Spleen (tissue), 11 donors: ENCODE data around the gene PEX14. TPM values are rescaled to one million over a fixed set of nuclear protein-coding genes. Genes with fewer than 3 reads are reported as not detected.

Experiments used
- DNase-seq: peaks from one replicate; pipeline ENCODE4 v3.0.0-alpha.2; 2020
- H3K27ac ChIP-seq, 8 donors: fragments of 200-600 bp; sonication (generic) in 7 of 8; 1 replicate in 4 of 8; 2 replicates in 4 of 8; pipeline versions ENCODE4 v1.5.0 to v1.8.0; 2016 to 2021; ENCODE audit warnings: inconsistent platforms in 4 of 8, mild to moderate bottlenecking in 4 of 8, moderate library complexity in 1 of 8
- H3K27me3 ChIP-seq, 7 donors: fragments of 200-600 bp; sonication (generic) in 6 of 7; replicated peaks in 1 of 7; 1 replicate in 4 of 7; 2 replicates in 3 of 7; pipeline versions ENCODE4 v1.5.0 to v1.8.0; 2016 to 2021; ENCODE audit warnings: inconsistent platforms in 3 of 7, mild to moderate bottlenecking in 1 of 7
- H3K36me3 ChIP-seq, 6 donors: fragments of 200-600 bp; sonication (generic) in 5 of 6; 1 replicate in 4 of 6; 2 replicates in 2 of 6; pipeline versions ENCODE4 v1.5.0 to v1.8.0; 2016 to 2021; ENCODE audit warnings: inconsistent platforms in 2 of 6
- H3K4me1 ChIP-seq, 6 donors: fragments of 200-600 bp; sonication (generic) in 5 of 6; 1 replicate in 3 of 6; 2 replicates in 3 of 6; pipeline versions ENCODE4 v1.5.0 to v1.8.0; 2016 to 2021; ENCODE audit warnings: inconsistent platforms in 3 of 6
- H3K4me3 ChIP-seq, 8 donors: fragments of 200-600 bp; sonication (generic) in 7 of 8; 1 replicate in 4 of 8; 2 replicates in 4 of 8; pipeline versions ENCODE4 v1.5.0 to v1.8.0; 2016 to 2021; ENCODE audit warnings: inconsistent platforms in 4 of 8, mild to moderate bottlenecking in 4 of 8, moderate library complexity in 2 of 8
- H3K9me3 ChIP-seq, 8 donors: fragments of 200-600 bp; sonication (generic) in 7 of 8; 1 replicate in 4 of 8; 2 replicates in 4 of 8; pipeline versions ENCODE4 v1.5.0 to v1.8.0; 2016 to 2021; ENCODE audit warnings: inconsistent platforms in 4 of 8
- POLR2AphosphoS5 ChIP-seq, 3 donors: sonication (generic); formaldehyde crosslinking; IDR thresholded peaks; one replicate each; pipeline ENCODE4 v1.5.1; 2017; ENCODE audit warnings: antibody characterized with exemption in 3 of 3
- WGBS, 5 donors: extraction: QIAGEN DNeasy Blood & Tissue Kit in 3 of 5; methylation state at CpG; one replicate each; pipeline versions ENCODE4 v1.1.5 to v1.1.7; 2013 to 2018; 5-methylcytosine and 5-hydroxymethylcytosine counted together
- intact Hi-C: fragments of 100-400 bp; cut with DNase I; formaldehyde crosslinking; loops from one replicate; pipeline ENCODE4 v1.15.0; 2023; ENCODE audit warnings: low total_unique reads
- polyA plus RNA-seq, 3 donors: library from polyadenylated mRNA; stranded (reverse); fragments of 200-250 nt; gene quantifications; one replicate each; pipeline ENCODE4 v1.2.1, GENCODE V29; 2013
- small RNA-seq, 4 donors: library from RNA; depleted of rRNA; stranded (forward); fragments of <200 nt; gene quantifications; one replicate each; pipeline ENCODE3, GENCODE V24; 2016
- total RNA-seq, 7 donors: library from RNA; depleted of rRNA in 3 of 7; stranded (reverse); fragments of >200 nt in 3 of 7; fragmentation: NEBNext Ultra II Directional in 4 of 7; extraction: Animal tissue kit (Norgen Biotek cat#: 25700) in 4 of 7; gene quantifications; one replicate each; pipeline versions ENCODE4 v1.1.0 to v1.2.1, GENCODE V29; 2016 to 2021
- TF ChIP-seq, protein P1 (sequence below), 11 experiments: fragments of 200-600 bp in 7 of 11; fragments of 450-650 bp in 4 of 11; sonication (generic) in 4 of 11; IDR thresholded peaks in 8 of 11; conservative IDR thresholded peaks in 3 of 11; 1 replicate in 7 of 11; 2 replicates in 4 of 11; pipeline versions ENCODE4 v1.4.0 to v1.8.0; 2016 to 2021; ENCODE audit warnings: antibody characterized with exemption in 11 of 11, inconsistent platforms in 4 of 11, mild to moderate bottlenecking in 1 of 11
- donor health status: healthy with polysubstance abuse.
- donor health status: DM: no; HTN: no; CAD: no; lungs with moderate emphysema.
- donor health status: DM: no; HTN: no; CAD: no.
- donor health status: Bipolar disorder and iron deficiency.
- donor health status: healthy.
- donor health status: DM: no; HTN: no; CAD: no.
- donor health status: DM: yes; HTN: yes; CAD: no.

The PEX14 gene
- total and polyA plus RNA-seq, 10 donors, result 9.3 to 19.7 (median 12.1) TPM

DNA sequence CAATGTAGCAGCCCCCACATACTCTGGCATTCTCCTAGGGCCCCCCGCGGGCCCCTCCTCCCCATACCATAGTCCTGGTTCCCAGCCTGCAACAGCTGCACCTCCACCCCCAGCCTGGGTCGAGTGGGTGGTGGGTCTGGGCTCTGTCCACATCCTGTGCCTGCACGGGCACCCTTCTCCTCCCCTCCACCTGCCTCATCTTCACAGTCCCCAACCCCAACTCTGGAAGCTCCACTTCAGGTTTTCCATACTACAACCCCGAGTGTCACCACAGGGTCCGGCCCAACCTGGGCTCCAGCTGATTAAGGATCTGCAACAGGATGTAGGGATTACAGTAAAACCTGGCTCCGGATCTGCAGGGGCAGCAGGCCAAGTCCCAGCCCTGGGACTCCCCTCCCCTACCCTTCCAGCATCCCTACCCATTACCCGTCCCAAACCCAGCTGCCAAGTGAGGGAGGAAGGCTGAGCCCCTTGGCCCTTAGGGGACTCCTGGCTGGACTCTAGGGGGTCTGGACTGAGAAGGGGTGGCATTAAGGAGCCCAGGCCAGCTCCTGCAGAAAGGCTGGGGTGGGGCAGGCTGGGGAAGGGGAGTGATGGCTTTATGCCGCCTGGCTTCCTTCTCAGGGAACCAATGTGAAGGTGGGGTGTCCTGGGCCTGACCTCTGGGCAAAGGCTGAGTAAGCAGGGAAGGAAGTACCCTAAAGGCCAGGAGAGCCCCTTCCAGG is 204.9 kb downstream of the PEX14 start:
- no peak overlapping the region for H3K27ac ChIP-seq
- peak in 1 of 3 donors; percentile 31 for TF ChIP-seq POLR2AphosphoS5 (IDR thresholded peaks at IDR 0.05)
- TF ChIP-seq, protein P1, sequence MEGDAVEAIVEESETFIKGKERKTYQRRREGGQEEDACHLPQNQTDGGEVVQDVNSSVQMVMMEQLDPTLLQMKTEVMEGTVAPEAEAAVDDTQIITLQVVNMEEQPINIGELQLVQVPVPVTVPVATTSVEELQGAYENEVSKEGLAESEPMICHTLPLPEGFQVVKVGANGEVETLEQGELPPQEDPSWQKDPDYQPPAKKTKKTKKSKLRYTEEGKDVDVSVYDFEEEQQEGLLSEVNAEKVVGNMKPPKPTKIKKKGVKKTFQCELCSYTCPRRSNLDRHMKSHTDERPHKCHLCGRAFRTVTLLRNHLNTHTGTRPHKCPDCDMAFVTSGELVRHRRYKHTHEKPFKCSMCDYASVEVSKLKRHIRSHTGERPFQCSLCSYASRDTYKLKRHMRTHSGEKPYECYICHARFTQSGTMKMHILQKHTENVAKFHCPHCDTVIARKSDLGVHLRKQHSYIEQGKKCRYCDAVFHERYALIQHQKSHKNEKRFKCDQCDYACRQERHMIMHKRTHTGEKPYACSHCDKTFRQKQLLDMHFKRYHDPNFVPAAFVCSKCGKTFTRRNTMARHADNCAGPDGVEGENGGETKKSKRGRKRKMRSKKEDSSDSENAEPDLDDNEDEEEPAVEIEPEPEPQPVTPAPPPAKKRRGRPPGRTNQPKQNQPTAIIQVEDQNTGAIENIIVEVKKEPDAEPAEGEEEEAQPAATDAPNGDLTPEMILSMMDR (IDR thresholded peaks at IDR 0.05 in 8 of 11, conservative IDR thresholded peaks at IDR 0.05 in 3 of 11), result no peak
- H3K4me3 ChIP-seq, result no peak overlapping the region
- H3K4me1 ChIP-seq, result peaks cover 0 to 55% (median 11%) of the 10 kb centered on the region in 6 donors
- no peaks in the 10 kb centered on the region for H3K9me3 ChIP-seq
- H3K27me3 ChIP-seq, result no peaks in the 10 kb centered on the region
- intact Hi-C loops, result loop anchor here (10.0 kb wide), 1 partner anchor 115 kb away; the partner anchor contains the start of gene CASZ1
- DNase-seq, result no peak
- H3K36me3 ChIP-seq, result peaks cover 0 to 6% (median 0%) of the 10 kb centered on the region in 6 donors
- WGBS, 5 donors, result 33 to 41% (median 40%) methylated on average over 8 to 9 of the region's 9 CpGs

Small RNA genes lying within 50 kb of the gene (small RNA-seq; reads per million reads assigned to genes)
- 0 reads per million in 4 donors for gene RN7SL614P

Other genes starting within 250 kb of the PEX14 start
- 100 to 1,000 TPM; 105 to 381 (median 142) TPM for gene PGD, start 75.9 kb upstream of the PEX14 start, total RNA-seq
- gene PGD, start 75.9 kb upstream of the PEX14 start, polyA plus RNA-seq, result 10 to 100 TPM; 40.8 to 72.9 (median 46.6) TPM
- gene CENPS, start 44.5 kb upstream of the PEX14 start, total RNA-seq, result 1 to 10 TPM; 2.1 to 9.6 (median 6.2) TPM
- gene CENPS, start 44.5 kb upstream of the PEX14 start, polyA plus RNA-seq, result 10 to 100 TPM in 2 of 3 donors, 1 to 10 TPM in 1; 9.3 to 13.5 (median 13.0) TPM
- gene CORT, start 24.9 kb upstream of the PEX14 start, total RNA-seq, result under 1 TPM in 1 of 7 donors, not detected in 6; 0.38 TPM
- under 1 TPM; 0.07 to 0.22 (median 0.14) TPM for gene CORT, start 24.9 kb upstream of the PEX14 start, polyA plus RNA-seq
- 10 to 100 TPM; 18.4 to 30.1 (median 24.3) TPM for gene DFFA, start 2.4 kb upstream of the PEX14 start, total RNA-seq
- gene DFFA, start 2.4 kb upstream of the PEX14 start, polyA plus RNA-seq, result 10 to 100 TPM in 2 of 3 donors, 1 to 10 TPM in 1; 7.2 to 14.4 (median 10.3) TPM